HG03025 (cell line): ENCODE data around the gene NYAP2.

Source experiments
- ATAC-seq: cut with Tn5 transposase; IDR thresholded peaks from one replicate; pipeline ENCODE4 v1.9.1; 2021; ENCODE audit warnings: mild to moderate bottlenecking, moderate library complexity; ENCODE audit not compliant: unreplicated experiment, low FRiP score

The NYAP2 gene

DNA sequence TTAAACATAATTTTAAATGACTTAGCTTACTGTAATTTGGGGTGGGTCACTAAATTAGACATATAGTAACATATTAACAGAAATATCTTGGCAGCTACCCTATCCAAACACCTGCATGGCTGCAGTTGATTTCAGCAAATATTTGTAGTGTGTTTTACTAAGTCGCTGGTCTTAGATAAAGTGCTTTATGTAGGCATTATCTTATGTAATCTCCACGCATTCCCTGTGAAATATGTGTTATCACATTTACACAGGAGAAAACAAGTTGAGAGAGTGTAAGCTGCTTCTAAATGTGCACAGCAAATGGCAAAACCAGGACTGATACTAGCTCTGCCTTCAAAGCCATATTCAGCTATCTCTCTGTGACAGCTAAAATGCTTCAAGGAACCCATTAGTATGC, 72.0 kb downstream of the NYAP2 start:
- ATAC-seq, result no peak

DNA sequence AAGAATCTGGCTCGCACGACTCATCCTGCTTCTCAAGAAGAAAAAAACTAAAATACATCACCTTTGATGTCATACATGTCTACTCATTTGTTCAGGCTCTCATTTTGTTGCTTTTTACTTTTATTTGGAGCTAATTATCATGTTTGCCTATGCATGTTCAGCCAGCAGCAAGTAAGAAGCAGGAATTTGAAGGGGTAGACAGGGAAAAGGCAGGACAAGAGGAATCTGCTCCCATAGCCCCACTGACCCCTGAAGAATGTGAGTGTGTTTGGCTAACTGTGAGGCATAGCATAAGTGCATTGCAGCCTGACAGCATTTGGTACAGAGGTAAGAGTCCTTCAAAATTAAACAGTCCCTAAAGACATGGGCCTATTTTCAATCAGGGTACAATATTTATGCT, 72.7 kb downstream of the NYAP2 start:
- ATAC-seq, result no peak

- no peak for ATAC-seq
These were observed 79.9 kb downstream of the NYAP2 start for GRCh38 chr2:225479386-225479785.

GRCh38 chr2:225484751-225485150, 85.2 kb downstream of the NYAP2 start:
- no peak for ATAC-seq

DNA sequence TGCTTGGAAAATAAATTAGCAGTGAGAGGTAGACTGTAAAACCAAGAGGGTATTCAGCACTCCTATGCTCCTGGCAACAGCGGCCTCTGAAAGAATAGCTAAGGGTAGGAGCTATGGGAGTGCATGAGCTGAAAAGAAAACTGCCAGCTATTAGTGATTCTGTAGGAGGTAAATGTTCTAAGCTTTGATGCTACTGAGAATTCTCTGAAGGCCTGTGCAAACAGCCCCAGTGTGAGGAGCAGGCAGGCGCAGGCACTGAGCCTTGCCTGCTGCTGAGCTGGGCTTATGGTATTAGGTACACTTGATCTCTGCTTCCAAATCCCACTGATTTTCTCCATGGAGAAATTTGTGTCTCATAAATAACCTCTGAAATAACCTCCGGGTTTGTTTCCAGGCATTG, 86.7 kb downstream of the NYAP2 start:
- no peak for ATAC-seq

DNA sequence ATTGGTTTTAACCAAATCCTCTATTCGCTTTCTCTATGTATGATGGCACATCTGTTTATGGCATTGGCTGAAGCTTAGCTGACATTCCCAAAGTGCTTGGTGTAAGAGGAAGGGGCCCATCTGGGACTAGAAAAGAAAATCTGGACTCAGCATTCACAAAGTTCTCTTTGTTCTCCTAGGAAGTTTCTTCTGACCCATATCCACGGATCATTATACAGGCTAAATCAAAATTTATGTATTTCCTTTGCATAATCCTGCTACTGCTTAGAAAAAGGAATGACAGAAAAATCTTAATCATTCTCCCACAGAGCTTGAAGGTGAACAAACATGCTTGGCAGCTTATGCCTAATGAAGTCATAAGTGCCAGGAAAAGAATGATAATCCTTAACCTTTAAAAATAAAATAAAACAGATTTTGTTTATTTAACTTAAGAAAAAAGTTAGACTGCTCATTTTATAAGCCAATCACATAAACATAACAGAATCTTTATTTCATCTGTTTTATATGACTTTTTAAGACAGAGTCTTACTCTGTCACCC, 88.4 kb downstream of the NYAP2 start:
- no peak for ATAC-seq

- ATAC-seq, result no peak
These were observed 89.2 kb downstream of the NYAP2 start for GRCh38 chr2:225488743-225489142.

DNA sequence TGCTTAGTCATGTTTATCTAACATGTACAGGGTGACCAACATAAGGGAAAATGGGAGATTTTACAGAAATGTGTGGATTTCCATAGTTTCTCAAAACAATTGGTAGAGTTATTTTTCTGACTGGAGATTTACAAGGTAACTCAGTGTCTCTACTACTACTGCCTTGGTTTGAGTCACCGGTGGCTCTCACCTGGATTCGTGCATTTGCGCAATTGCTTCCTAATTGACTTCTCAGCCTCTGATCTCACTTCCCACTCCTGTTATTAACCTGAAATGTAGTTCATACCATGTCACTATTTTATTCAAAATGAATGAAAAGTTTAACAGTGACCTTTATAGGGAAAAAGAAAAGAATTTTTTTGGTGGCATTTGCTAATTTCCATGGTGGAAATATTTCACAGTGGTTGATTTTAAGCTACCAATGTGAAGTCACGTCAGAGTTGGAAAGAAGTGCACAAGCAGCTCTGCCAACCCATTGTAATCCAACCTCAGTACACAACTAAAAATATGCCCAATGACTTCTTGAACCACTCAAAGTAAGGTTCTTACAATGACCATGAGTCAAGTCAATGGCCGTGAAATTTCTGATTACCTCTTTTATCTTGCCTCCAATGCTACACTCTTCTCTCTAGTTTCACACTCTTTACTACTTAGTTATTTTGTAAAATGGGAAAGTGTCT, 94.0 kb downstream of the NYAP2 start:
- no peak for ATAC-seq

- ATAC-seq, result no peak
These were observed 94.6 kb downstream of the NYAP2 start for GRCh38 chr2:225494100-225494459.

DNA sequence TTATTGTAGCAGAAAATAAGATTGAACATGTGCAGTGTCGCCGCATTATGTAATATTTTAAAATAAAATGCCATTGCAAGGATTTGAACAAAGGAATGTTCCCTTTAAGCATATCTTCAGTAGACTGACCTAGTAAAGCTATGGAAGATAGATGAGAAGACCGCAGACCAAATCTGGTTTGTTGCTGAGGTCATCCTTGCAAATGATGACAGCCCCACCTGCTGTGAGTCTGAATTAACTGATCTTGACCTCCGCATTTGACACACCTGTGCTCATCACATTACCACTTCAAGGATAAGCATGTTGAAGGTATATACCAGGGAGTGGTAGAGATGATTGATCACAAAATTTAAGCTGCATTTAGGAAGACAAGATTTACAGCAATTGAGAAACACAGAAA, 96.2 kb downstream of the NYAP2 start:
- no peak for ATAC-seq

DNA sequence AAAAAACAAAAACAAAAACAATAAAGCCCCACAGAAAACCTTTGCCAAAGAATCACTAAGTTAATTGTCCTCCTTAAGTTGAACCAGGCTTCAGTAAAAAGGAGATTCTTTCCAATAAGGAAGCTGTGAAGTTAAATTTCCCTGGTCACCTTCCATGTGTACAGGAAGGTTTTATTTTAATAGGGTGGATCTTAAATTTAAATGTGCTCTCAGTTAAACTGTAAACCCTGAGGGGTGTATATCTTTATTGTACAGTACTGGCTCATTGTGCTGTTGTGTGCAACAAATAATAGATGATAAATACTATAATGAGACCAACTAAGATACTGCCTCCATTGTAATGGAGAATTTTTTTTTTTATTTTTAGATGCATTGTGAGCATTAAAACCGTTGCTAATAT, 97.1 kb downstream of the NYAP2 start:
- no peak for ATAC-seq

DNA sequence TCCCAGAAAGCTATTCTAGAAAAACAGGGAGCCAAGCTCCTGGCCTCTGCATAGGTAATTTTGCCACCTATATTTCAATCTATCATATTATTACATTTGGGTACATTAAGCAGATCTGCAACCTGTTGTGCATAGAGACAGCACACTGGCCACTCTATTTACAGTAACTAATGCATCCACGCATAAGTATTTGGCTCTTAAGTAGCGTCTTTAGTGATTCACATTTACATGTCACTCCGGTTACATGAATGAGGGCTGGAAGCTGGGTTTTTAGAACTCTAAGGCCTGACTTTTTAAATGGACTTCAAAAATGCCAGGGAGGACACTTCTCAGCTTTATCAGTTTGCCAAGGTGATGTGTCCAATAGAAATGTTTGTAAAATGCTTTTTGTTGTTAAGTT, 97.7 kb downstream of the NYAP2 start:
- no peak for ATAC-seq

DNA sequence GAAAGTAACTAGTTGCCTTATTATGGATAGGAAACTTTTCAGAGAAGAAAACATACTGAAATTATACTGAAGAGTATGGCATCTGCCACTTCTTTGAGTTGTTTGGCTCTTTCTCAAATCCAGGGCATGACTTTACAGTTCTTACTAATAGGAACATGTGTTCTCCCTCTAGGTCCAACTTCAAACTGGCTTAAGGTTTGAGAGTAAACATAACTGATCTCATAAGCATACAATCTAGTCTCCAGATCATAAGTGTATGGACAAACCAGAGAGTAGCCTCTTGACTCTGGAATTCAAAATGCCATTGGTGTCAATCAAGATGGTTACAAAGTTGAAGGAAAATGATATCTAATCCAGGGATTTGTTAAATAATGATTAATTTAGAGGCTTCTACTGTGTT, 101.5 kb downstream of the NYAP2 start:
- no peak for ATAC-seq

DNA sequence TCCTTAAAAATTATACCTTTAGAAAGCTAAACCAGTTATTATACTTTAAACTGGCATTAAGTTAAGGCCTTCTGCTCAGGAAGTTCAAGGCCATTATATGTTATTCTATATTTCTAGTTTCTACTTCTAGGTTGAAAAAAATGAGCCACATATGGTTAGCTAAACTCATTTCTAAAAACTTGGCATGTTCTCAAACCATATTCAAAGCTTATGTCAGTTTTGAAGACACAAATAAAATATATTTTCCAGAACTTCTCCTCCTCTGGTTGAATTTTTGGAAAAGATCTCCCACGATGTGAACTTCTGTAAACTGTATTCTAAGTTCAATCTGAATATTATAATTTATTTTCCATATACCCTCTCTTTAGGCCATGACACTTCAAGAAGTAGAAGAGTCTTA, 103.5 kb downstream of the NYAP2 start:
- no peak for ATAC-seq

- no peak for ATAC-seq
These were observed 111.3 kb downstream of the NYAP2 start for GRCh38 chr2:225510796-225511195.

DNA sequence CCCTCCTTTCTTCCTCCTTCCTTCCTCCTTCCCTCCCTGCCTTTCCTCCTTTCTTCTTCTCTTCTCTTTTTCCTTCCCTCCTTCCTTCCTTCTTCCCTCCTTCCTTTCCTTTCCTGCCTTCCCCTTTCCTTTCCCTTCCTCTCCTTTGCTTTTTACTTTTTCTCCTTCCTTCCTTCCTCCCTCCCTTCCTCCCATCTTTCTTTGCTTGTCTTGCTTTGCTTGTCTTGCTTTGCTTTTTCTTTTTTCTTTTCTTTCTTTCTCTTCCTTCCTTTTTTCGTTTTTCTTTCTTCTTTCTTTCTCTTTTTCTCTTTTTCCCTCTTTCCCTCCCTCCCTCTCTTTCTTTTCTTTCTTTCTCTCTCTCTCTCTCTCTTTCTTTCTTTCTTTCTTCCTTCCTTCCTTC, 113.0 kb downstream of the NYAP2 start:
- no peak for ATAC-seq

GRCh38 chr2:225512876-225513540, 113.5 kb downstream of the NYAP2 start:
- ATAC-seq, result no peak

DNA sequence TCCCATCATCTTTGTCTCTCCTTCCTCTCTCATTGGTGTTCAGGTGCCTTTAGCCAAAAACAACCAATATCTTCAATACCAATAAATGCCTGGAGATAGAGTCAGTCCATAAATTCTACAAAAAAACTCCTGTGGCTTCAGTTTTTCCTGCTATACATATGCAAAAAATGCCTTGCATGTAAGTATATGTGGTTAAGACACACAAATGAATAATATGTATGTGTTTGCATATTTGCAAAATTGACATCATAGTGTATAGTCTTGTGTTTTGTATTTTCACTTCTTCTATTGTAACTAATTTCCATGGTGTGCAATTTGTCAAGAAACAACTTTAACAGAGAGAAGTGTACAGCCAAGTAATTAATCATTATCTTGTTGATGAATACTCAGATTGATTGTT, 115.5 kb downstream of the NYAP2 start:
- ATAC-seq, result no peak

- no peak for ATAC-seq
These were observed 127.4 kb downstream of the NYAP2 start for GRCh38 chr2:225526760-225527390.

- ATAC-seq, result no peak
These were observed 132.0 kb downstream of the NYAP2 start for GRCh38 chr2:225531559-225531958.

- no peak for ATAC-seq
These were observed 132.6 kb downstream of the NYAP2 start for GRCh38 chr2:225532096-225532495.

DNA sequence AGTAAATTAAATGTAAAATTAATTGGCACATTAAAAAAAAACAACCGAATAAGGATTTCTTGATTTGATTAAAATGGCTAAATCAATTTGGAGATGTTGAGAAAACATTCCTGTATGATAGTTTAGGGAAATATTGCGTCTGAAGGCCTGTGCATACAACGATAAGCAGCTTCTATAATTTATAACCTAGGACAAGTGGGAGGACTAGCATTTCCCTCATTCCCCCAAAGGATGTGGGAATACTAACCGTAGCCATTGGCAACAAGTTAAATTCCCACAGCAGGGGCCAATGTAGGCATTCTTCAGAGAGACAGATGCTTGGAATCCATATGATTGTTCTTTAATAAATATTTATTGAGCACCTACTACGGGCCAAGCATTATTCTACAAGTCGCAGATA, 134.5 kb downstream of the NYAP2 start:
- no peak for ATAC-seq
